ENCODE measurements around the gene POLR2L.

POLR2L gene

DNA sequence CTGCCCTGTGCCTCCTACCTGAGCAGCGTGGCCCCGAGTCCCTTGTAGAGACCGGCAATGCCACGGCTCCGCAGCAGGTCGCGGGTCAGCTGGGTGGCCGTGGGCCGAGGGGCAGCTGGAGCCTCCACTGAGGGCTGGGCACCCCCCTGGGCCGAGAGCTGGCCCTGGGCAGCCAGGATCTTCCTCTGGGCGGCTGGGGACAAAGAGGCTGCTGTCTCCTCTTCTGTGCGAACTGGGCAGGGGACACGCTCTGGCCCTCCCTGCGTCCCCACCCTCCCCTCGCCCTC lies 49.9 kb downstream of the POLR2L start:
- no peak for DNase-seq

DNA sequence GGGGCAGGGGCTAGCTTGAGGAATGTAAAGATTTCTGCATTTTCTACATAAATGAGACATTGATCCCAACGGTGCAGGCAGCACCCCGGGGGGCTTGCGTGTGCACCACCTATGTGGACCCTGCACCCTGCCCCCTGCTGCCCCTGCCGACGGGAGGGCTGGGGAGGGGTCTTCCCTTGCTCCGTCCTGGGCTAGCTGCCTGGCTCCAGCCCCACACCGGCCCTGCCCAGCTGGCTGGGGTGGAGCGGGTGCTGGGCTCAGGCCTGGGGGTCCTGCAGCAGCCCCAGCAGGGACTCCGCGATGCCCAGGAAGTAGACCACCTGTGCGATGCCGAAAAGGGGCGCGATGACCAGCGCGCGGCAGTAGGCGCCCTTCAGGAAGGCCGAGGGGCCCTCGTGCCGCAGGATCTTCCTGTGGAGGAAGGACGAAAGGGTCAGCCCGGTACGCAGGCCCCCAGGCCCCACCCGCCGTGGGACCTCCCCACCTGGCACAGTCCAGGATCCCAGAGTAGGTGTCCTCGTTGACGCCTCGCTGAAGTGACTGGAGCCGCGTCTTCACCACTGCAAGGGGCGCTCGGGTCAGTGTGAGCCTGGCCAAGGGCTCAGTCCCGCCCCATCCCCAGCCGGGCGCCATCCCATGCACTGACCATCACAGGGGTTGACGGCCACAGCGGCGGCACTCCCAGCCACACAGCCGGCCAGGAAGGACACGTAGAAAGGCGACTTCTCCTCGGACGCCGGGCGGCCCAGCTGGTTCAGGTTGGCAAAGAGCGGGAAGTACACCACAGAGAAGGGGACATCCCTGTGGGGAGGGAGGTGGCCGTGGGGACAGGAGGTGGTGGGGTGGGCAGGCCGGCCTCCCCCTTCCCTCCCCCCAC lies 50.4 kb downstream of the POLR2L start:
- DNase-seq: no peak

DNA sequence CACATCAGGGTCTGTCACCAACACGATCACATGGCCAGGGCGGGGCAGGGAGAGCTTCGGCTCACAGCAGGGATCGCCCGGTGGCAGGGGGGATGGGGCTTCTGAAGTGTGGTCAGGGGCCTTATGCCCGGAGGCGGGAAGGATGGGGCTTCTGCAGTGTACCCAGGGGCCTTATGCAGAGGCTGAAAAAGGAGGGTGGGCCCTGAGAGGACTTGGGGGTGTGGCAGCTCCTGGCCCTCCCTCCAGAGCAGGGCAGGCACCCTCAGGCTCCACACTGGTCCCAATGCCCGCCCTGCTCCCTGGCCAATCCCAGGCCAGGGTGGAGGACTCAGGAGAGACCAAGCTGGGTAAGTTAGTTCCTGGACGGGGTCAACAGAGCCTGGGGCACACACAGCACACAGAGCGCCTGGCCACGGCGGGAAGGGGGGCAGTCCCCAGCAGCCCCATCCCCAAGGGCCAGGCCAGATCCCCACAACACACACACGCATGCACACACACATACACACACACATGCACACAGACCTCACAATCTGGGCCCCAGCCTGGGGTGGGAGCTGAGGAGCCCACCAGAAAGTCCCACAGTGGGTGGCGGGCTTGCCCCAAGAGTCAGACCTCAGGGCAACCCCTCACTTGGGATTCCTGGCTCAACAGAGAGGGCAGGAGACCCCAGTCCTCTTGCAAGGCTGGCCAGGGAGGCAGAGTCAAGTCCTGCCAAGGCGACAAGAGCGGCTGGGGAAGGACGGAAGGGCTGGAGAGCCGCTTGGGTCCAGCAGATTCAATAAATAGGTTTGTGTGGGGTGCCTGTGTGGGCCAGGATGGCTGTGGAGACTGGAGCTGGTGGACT lies 51.4 kb downstream of the POLR2L start:
- no peak for DNase-seq

DNA sequence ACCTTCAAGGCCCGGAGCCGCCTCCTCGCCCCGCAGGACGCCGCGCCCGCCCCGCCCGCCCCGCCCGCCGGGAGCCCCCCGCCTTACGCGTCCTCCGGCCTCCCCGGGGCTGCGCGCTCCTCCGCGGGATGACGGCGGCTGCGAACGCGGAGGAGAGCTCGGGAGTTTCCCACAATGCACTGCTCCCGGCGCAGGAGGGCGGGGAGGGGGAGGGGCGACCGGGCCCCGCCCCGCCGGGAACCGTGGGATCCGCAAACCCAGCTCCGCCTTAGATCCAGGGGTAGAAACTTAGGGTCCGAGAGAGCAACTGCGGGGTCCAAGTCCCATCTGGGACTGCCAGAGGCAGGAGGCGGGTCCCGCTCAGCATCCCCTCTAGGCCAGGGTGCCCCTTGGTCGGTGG lies 52.4 kb downstream of the POLR2L start, which contains the start of gene CEND1:
TSS of gene CEND1 (minus strand) at position 148 of the 400 bp plus-strand sequence. CDS start 1,514 bp downstream, outside the sequence.
- DNase-seq: no peak

Measured in SHP77 treated with DMSO at 0.1 percent for 48 hours (cell line).